A549 (cell line): ENCODE measurements around the gene BTBD6. TPM values are rescaled to one million over a fixed set of nuclear protein-coding genes. Genes with fewer than 3 reads are reported as not detected.

ENCODE experiments used
- ATAC-seq, 2 experiments: fragments of 200-7000 bp in 1 of 2; fragments of >200 bp in 1 of 2; cut with Nextera tagmentation in 1 of 2; cut with Tn5 transposase in 1 of 2; 3 replicates each; pipeline versions ENCODE4 v1.8.0 to v1.9.1; 2018 to 2020; ENCODE audit warnings: mild to moderate bottlenecking in 1 of 2, moderate library complexity in 1 of 2
- CTCF ChIA-PET: fragments of 300-600 bp; sonication (Branson Sonifier 250); formaldehyde crosslinking; extraction: SDS; loops from one replicate; lab custom pipeline; 2021; ENCODE audit warnings: antibody characterized with exemption, inconsistent platforms; lab: Yijun Ruan, JAX
- POLR2A ChIA-PET: fragments of 350-600 bp; formaldehyde crosslinking; extraction: SDS; loops from one replicate; lab custom pipeline; 2021; ENCODE audit warnings: antibody characterized with exemption, inconsistent platforms; lab: Yijun Ruan, JAX
- DNase-seq, 2 experiments: peaks; one replicate each; pipeline versions ENCODE4 v3.0.0 to v3.0.0-alpha.2; 2011 to 2016; ENCODE audit warnings: low read depth in 1 of 2, low spot score in 1 of 2
- FAIRE-seq: peaks from 2 replicates; lab custom pipeline; 2011; peaks lifted over from hg19 to GRCh38; lab: Jason Lieb, UNC
- H3K27ac ChIP-seq, 2 experiments: fragments of >200 bp; sonication (Bioruptor Twin); formaldehyde crosslinking; 3 replicates each; pipeline ENCODE4 v1.5.1; 2016 to 2017
- H3K4me1 ChIP-seq: fragments of >200 bp; sonication (Bioruptor Twin); formaldehyde crosslinking; 3 replicates; pipeline ENCODE4 v1.6.1; 2016
- H3K4me2 ChIP-seq: fragments of >200 bp; sonication (Bioruptor Twin); formaldehyde crosslinking; 3 replicates; pipeline ENCODE4 v1.6.1; 2016
- H3K4me3 ChIP-seq: fragments of >200 bp; sonication (Bioruptor Twin); formaldehyde crosslinking; 3 replicates; pipeline ENCODE4 v1.5.1; 2016
- H3K9me3 ChIP-seq: fragments of >200 bp; sonication (Bioruptor Twin); formaldehyde crosslinking; 3 replicates; pipeline ENCODE4 v1.6.1; 2016
- CBX2 ChIP-seq: fragments of 200-600 bp; sonication (generic); IDR thresholded peaks from 2 replicates; pipeline ENCODE4 v1.6.1; 2016; ENCODE audit warnings: low read depth, mild to moderate bottlenecking, borderline replicate concordance
- CBX8 ChIP-seq: fragments of 200-600 bp; sonication (generic); IDR thresholded peaks from 2 replicates; pipeline ENCODE4 v1.6.1; 2016
- CHD4 ChIP-seq: fragments of 200-600 bp; sonication (generic); IDR thresholded peaks from 2 replicates; pipeline ENCODE4 v1.6.1; 2016; ENCODE audit warnings: antibody characterized with exemption, mild to moderate bottlenecking, borderline replicate concordance
- EHMT2 ChIP-seq: fragments of 200-600 bp; sonication (generic); IDR thresholded peaks from 2 replicates; pipeline ENCODE4 v1.6.1; 2016; ENCODE audit warnings: antibody characterized with exemption, low read depth, mild to moderate bottlenecking, moderate library complexity
- ESRRA ChIP-seq: fragments of 150-350 bp; IDR thresholded peaks from 2 replicates; pipeline ENCODE4 v1.6.1; 2014; ENCODE audit warnings: mild to moderate bottlenecking, low read length, borderline replicate concordance
- FOXS1 ChIP-seq: fragments of 250-450 bp; sonication (Bioruptor Pico); IDR thresholded peaks from 2 replicates; pipeline ENCODE4 v1.5.0; 2020; ENCODE audit warnings: mild to moderate bottlenecking, moderate library complexity
- HES2 ChIP-seq: fragments of >200 bp; sonication (Bioruptor Twin); formaldehyde crosslinking; IDR thresholded peaks from 2 replicates; pipeline ENCODE4 v1.6.1; 2016
- HOXB13 ChIP-seq: fragments of 250-450 bp; sonication (Bioruptor Pico); IDR thresholded peaks from 2 replicates; pipeline ENCODE4 v1.5.0; 2020; ENCODE audit warnings: low read depth, mild to moderate bottlenecking, moderate library complexity
- KDM1A ChIP-seq: fragments of 200-600 bp; sonication (generic); IDR thresholded peaks from 2 replicates; pipeline ENCODE4 v1.6.1; 2016; ENCODE audit warnings: low read depth, mild to moderate bottlenecking
- MYC ChIP-seq: IDR thresholded peaks from 2 replicates; pipeline ENCODE4 v1.6.1; 2012; ENCODE audit warnings: mild to moderate bottlenecking, inconsistent platforms, low read length, improper control_type of control experiment, borderline replicate concordance
- POLR2A ChIP-seq: IDR thresholded peaks from 2 replicates; pipeline ENCODE4 v1.6.1; 2012; ENCODE audit warnings: mild to moderate bottlenecking, low read length
- RCOR1 ChIP-seq: fragments of 150-350 bp; IDR thresholded peaks from 2 replicates; pipeline ENCODE4 v1.6.1; 2014; ENCODE audit warnings: antibody characterized with exemption, low read length, low read depth
- REST ChIP-seq: fragments of 200-600 bp; sonication (generic); IDR thresholded peaks from 2 replicates; pipeline ENCODE4 v1.6.1; 2016; ENCODE audit warnings: antibody characterized with exemption, mild to moderate bottlenecking, moderate library complexity
- TP53 ChIP-seq: fragments of 250-450 bp; sonication (Bioruptor Pico); IDR thresholded peaks from 2 replicates; pipeline ENCODE4 v1.5.0; 2021; ENCODE audit warnings: mild to moderate bottlenecking, moderate library complexity
- ZFP36 ChIP-seq: fragments of 450-650 bp; IDR thresholded peaks from 2 replicates; pipeline ENCODE4 v1.6.1; 2014; ENCODE audit warnings: borderline replicate concordance; ENCODE audit not compliant: partially characterized antibody
- ZNF302 ChIP-seq: fragments of 250-450 bp; sonication (Bioruptor Pico); IDR thresholded peaks from 2 replicates; pipeline ENCODE4 v1.9.0; 2021; ENCODE audit warnings: inconsistent platforms, mild to moderate bottlenecking, moderate library complexity
- WGBS: methylation state at CpG from one replicate; pipeline ENCODE4 v1.1.6; 2017; ENCODE audit errors: missing lambda C conversion rate; 5-methylcytosine and 5-hydroxymethylcytosine counted together
- polyA plus RNA-seq, 4 experiments: library from polyadenylated mRNA; depleted of rRNA in 3 of 4; stranded (reverse); fragments of >200 nt; fragmentation: RNase III in 1 of 4; extraction: RNeasy Plus Mini Kit Qiagen cat#74134 plus additional on column Dnase treatment in 1 of 4; gene quantifications; 2 replicates in 3 of 4; 3 replicates in 1 of 4; pipeline ENCODE4 v1.2.3, GENCODE V29; 2011 to 2017
- TF ChIP-seq, protein P1 (sequence below): fragments of 150-350 bp; IDR thresholded peaks from 2 replicates; pipeline ENCODE4 v1.6.1; 2014; ENCODE audit warnings: low read depth, mild to moderate bottlenecking, low read length
- TF ChIP-seq, protein P2 (sequence below): fragments of >200 bp; sonication (Bioruptor Twin); formaldehyde crosslinking; IDR thresholded peaks from 3 replicates; pipeline ENCODE4 v1.6.1; 2016
- TF ChIP-seq, protein P3 (sequence below): IDR thresholded peaks from 2 replicates; pipeline ENCODE4 v1.6.1; 2012

Gene BTBD6
- polyA plus RNA-seq, 2 of the 4 experiments (the other 2 are of a cell fraction): 16.1 to 33.6 TPM

GRCh38 chr14:105279642-105280361, 31.5 kb downstream of the BTBD6 start (continued):
- TF ChIP-seq REST (no peak), RCOR1 (no peak), FOXS1 (CRISPR knock-in tag) (no peak), TP53 (CRISPR knock-in tag) (no peak), KDM1A (no peak), ESRRA (no peak), HES2 (no peak)
- TF ChIP-seq, protein P1, sequence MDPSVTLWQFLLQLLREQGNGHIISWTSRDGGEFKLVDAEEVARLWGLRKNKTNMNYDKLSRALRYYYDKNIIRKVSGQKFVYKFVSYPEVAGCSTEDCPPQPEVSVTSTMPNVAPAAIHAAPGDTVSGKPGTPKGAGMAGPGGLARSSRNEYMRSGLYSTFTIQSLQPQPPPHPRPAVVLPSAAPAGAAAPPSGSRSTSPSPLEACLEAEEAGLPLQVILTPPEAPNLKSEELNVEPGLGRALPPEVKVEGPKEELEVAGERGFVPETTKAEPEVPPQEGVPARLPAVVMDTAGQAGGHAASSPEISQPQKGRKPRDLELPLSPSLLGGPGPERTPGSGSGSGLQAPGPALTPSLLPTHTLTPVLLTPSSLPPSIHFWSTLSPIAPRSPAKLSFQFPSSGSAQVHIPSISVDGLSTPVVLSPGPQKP: no peak

GRCh38 chr14:105280525-105280924, 32.2 kb downstream of the BTBD6 start:
- FAIRE-seq (no peak), ATAC-seq (no peak), DNase-seq (no peak)
- ChIA-PET POLR2A (no interaction called here), CTCF (interaction anchor here (1.1 to 2.4 kb wide), 4 partner anchors 14 to 190 kb away, joined by 3 to 13 read pairs (median 5); no protein-coding TSS in a partner anchor)
- Histone ChIP-seq H3K27ac (no peak overlapping the region), H3K4me1 (peaks cover 4% of the 10 kb centered on the region; the same call in 1 of the 3 replicates), H3K4me3 (no peak overlapping the region), H3K4me2 (no peak overlapping the region), H3K9me3 (no peaks in the 10 kb centered on the region)
- TF ChIP-seq, protein P2, sequence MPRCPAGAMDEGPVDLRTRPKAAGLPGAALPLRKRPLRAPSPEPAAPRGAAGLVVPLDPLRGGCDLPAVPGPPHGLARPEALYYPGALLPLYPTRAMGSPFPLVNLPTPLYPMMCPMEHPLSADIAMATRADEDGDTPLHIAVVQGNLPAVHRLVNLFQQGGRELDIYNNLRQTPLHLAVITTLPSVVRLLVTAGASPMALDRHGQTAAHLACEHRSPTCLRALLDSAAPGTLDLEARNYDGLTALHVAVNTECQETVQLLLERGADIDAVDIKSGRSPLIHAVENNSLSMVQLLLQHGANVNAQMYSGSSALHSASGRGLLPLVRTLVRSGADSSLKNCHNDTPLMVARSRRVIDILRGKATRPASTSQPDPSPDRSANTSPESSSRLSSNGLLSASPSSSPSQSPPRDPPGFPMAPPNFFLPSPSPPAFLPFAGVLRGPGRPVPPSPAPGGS: no peak
- TF ChIP-seq CBX2: no peak
- TF ChIP-seq ZNF302 (CRISPR knock-in tag): no peak
- no peak for TF ChIP-seq CBX8
- TF ChIP-seq CHD4: no peak
- TF ChIP-seq HOXB13 (CRISPR knock-in tag): no peak
- TF ChIP-seq ZFP36: no peak
- TF ChIP-seq POLR2A: no peak
- no peak for TF ChIP-seq KDM1A
- no peak for TF ChIP-seq FOXS1 (CRISPR knock-in tag)
- no peak for TF ChIP-seq MYC
- TF ChIP-seq, protein P3, sequence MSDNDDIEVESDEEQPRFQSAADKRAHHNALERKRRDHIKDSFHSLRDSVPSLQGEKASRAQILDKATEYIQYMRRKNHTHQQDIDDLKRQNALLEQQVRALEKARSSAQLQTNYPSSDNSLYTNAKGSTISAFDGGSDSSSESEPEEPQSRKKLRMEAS: no peak
- no peak for TF ChIP-seq EHMT2
- WGBS: 95% methylated on average over 9 of the region's 21 CpGs
